ENCODE results near the gene CTAGE6.
"Not testable (repeated sequence)": the region's sequence is repeated elsewhere in the genome, so short reads cannot be mapped to it uniquely, and the experiment has no call there.

CTAGE6 gene

GRCh38 chr7:143715543-143716193, 41.8 kb downstream of the CTAGE6 start:
- not testable (repeated sequence) for DNase-seq (ENCODE audit: low spot score)

- DNase-seq (ENCODE audit: low spot score), result not testable (repeated sequence)
Observed at GRCh38 chr7:143714581-143715454, 42.7 kb downstream of the CTAGE6 start.

GRCh38 chr7:143712381-143712780, 45.1 kb downstream of the CTAGE6 start:
- DNase-seq (ENCODE audit: low spot score), result not testable (repeated sequence)

DNA sequence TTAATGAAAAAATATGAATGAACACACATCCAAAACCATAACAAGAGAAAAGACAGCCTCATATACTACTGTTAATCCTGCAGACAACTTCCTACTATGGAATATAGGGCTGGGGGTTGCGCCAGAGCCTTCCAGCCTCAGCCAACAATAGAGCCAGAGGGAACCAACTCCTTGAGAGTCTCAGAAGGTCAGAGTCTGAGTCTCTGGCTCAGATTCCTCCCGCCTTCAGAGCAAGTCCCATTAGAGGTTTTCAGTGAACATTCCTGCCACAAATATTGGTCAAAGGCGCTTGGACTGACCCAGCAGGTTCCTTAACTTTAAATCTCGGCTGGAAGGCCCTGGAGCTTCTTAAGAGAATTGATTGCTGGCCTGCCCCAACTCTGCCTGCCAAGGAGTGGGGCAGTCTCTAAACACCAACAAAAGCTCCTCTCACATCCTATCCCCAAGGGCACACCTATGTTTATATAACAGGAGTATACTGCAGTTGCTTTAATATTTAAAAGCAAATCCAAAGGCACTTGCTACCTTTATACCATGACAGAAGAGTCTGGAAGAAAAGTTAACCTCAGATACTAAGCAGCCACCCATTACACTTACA, 45.7 kb downstream of the CTAGE6 start:
- DNase-seq (ENCODE audit: low spot score), result not testable (repeated sequence)

GRCh38 chr7:143709895-143710294, 47.6 kb downstream of the CTAGE6 start:
- not testable (repeated sequence) for DNase-seq (ENCODE audit: low spot score)

Measured in kidney tubule cell (primary cell).